Stimulated activated naive CD8-positive, alpha-beta T cell treated with anti-CD3 and anti-CD28 coated beads, Interleukin-15, amount 100 ng/mL, for 72 hours (primary cell): ENCODE data around the gene DYNC1LI2.

Experiments used
- ATAC-seq: fragments of 150-1000 bp; cut with Tn5 transposase; 2 replicates; pipeline ENCODE4 v1.10.0; 2021; ENCODE audit warnings: mild to moderate bottlenecking, moderate library complexity
- DNase-seq, 2 donors: peaks; one replicate each; pipeline ENCODE4 v3.0.0; 2021 to 2022
- H3K27ac Mint-ChIP-seq, 2 donors: one replicate each; pipeline ENCODE4 v1.8.0; 2022; ENCODE audit warnings: mild to moderate bottlenecking in 2 of 2, mixed read lengths in 2 of 2, moderate library complexity in 2 of 2
- H3K27me3 Mint-ChIP-seq: one replicate; pipeline ENCODE4 v1.8.0; 2022; ENCODE audit warnings: mixed read lengths
- H3K4me1 Mint-ChIP-seq: one replicate; pipeline ENCODE4 v1.8.0; 2022; ENCODE audit warnings: mild to moderate bottlenecking, mixed read lengths
- H3K4me3 Mint-ChIP-seq, 2 donors: one replicate each; pipeline ENCODE4 v1.8.0; 2022; ENCODE audit warnings: mild to moderate bottlenecking in 2 of 2, mixed read lengths in 2 of 2, moderate library complexity in 1 of 2
- H3K9me3 Mint-ChIP-seq, 2 donors: one replicate each; pipeline ENCODE4 v1.8.0; 2022; ENCODE audit warnings: mixed read lengths in 2 of 2

DYNC1LI2 gene

DNA sequence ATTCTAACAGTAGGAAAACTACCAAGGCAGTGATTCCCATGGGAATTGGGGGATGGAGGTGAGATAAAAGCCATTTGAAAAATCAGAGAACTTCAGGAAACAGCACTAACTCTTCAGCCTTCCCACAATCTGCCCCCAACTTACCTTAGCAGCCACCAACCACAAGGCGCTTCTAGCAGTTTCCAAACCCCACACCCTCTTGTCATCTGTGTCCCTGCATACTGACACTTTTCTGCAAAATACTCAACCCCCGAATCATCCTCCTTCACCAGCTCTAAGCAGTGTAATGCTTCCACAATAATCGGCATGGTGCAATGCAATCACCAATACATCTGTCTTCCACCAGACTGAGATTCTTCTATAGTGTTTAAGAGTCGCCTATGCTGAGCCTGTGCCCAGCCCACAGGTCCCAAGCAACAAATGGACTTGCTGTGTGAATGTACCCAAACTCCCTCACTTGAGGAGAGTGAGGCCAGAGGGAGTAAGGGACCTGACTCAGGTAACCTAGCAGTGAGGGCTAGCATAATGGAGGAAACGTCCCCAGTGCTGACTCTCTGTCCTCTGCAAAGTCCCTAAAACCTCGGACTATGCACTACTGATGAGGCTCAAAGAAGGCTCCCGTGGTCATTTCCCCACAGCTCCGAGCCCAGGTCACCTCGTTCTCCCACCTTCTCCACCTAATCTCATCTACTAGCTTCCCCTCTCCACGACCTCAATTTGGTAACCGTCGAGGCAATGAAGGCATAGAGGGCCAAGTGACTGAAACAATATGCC is 943 bp downstream of the DYNC1LI2 start:
- ATAC-seq (no peak), DNase-seq (peak in 1 of 2 donors; percentile 11)
- H3K4me3 Mint-ChIP-seq: peak overlapping the region; percentile 71 to 84

DNA sequence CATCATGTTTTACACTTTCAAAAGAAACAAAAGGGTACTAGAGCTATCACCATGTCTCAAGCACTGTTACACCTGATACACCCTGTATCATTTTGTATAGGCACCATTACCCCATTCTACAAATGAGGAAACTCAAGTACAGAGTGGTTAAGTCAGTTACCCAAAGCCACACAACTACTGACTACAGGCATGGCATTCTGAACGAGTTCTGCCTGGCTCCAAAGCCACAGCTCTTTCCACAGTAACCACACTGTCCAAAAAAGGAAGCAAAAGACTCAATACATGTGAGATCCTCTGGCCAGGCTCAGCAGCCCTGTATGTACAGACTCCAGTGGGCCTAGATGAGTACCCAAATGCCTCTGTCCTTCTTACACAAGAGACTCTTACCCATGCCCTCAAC is 4.7 kb downstream of the DYNC1LI2 start:
- Mint-ChIP-seq H3K4me3 (peak overlapping the region in 1 of 2 donors; percentile 9), H3K27me3 (no peaks in the 10 kb centered on the region), H3K9me3 (no peaks in the 10 kb centered on the region), H3K4me1 (peaks cover 39% of the 10 kb centered on the region), H3K27ac (peak overlapping the region in 1 of 2 donors; percentile 25)
- DNase-seq (peak in 1 of 2 donors; percentile 68), ATAC-seq (peak; percentile 90)

More for the DNA sequence above, 943 bp downstream of the DYNC1LI2 start:
- H3K9me3 Mint-ChIP-seq: no peaks in the 10 kb centered on the region
- peaks cover 50% of the 10 kb centered on the region for H3K4me1 Mint-ChIP-seq
- H3K27me3 Mint-ChIP-seq: peaks cover 18% of the 10 kb centered on the region
- peak overlapping the region; percentile 15 to 41 for H3K27ac Mint-ChIP-seq

DNA sequence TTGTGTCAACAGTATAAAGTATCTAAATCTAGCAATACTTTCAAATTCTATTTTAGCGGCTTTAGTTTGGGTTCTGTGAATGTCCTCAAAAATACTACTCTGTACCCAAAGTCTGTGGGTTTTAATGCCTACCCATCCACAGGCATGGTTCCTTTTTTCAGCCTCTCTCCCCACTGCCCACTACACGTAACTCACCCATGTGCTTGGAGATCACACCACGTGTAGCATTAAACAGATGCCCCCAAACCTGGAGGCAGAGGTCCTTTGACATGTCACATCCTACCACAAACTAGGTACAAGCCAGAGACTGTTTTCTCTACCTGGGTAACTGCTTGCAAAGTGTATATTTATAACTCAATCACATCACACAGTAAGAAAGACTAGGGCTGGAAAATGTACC is 5.4 kb downstream of the DYNC1LI2 start:
- H3K27ac Mint-ChIP-seq: peak overlapping the region in 1 of 2 donors; percentile 46
- H3K27me3 Mint-ChIP-seq: no peaks in the 10 kb centered on the region
- H3K4me3 Mint-ChIP-seq: no peak overlapping the region
- peaks cover 43% of the 10 kb centered on the region for H3K4me1 Mint-ChIP-seq
- DNase-seq (no peak), ATAC-seq (no peak)
- H3K9me3 Mint-ChIP-seq: no peaks in the 10 kb centered on the region

- no peaks in the 10 kb centered on the region for H3K9me3 Mint-ChIP-seq
- ATAC-seq (no peak), DNase-seq (no peak)
- peaks cover 31% of the 10 kb centered on the region for H3K4me1 Mint-ChIP-seq
- no peak overlapping the region for H3K4me3 Mint-ChIP-seq
- no peaks in the 10 kb centered on the region for H3K27me3 Mint-ChIP-seq
- H3K27ac Mint-ChIP-seq: no peak overlapping the region
These were observed 9.2 kb downstream of the DYNC1LI2 start for GRCh38 chr16:66741950-66742808.

DNA sequence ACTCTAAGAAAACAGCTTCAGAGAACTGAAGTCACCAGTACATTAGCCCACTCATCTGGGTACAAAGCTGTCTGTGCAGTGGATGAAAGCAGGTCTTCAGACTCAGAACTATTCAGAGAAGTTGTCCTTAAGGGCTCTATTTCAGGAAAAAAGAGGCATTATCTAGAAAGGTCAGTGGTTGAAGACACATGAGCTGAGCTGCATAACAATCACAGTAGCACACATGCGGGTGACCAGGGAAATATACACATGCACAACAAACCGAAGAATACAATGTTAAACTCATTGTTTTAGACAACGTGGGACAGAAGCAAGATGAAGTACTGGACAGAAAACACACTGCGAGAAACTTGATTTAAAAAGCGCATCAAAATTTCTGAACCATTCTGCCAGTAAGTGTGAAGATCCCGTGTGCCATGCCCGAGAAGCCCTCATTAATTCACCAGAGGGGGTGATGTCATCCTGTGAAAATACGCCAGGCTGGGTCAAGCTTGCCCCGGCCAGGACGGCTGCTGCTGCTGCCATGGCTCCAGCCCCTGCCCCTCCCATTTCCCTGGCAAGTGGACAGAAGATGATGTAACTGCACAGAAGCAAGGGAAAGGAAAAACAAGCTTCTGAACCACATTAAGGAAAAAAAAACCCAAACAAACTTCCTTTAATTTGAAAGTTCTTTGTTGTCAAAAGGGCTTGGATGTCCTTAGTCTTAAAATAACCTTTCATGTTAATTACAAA is 10.1 kb downstream of the DYNC1LI2 start:
- no peaks in the 10 kb centered on the region for H3K27me3 Mint-ChIP-seq
- H3K4me3 Mint-ChIP-seq: no peak overlapping the region
- no peaks in the 10 kb centered on the region for H3K9me3 Mint-ChIP-seq
- H3K27ac Mint-ChIP-seq: no peak overlapping the region
- H3K4me1 Mint-ChIP-seq: peaks cover 22% of the 10 kb centered on the region
- ATAC-seq (no peak), DNase-seq (no peak)

DNA sequence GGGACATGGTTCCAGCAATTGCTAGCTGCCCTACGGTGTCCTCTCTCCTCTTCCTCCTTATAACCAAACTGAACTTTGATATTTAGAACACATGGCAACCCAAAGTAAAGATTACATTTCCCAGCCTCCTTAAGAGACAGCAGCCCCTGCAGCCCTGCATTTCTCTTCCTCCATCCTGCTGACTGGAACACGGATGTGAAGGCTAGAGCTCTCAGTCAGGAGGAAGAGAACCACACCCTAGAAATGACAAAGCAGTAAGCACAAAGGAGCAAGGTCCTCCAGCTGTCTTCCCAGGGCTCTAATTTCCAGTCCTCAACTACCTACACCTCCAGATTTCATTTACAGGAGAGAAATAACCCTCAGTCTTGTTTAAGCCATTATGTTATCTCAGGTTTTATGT is 10.9 kb downstream of the DYNC1LI2 start:
- H3K9me3 Mint-ChIP-seq: no peaks in the 10 kb centered on the region
- ATAC-seq: no peak
- peaks cover 17% of the 10 kb centered on the region for H3K4me1 Mint-ChIP-seq
- H3K27ac Mint-ChIP-seq: peak overlapping the region in 1 of 2 donors; percentile 5
- H3K4me3 Mint-ChIP-seq: no peak overlapping the region
- DNase-seq: no peak
- H3K27me3 Mint-ChIP-seq: no peaks in the 10 kb centered on the region

GRCh38 chr16:66740010-66740409 is 11.4 kb downstream of the DYNC1LI2 start:
- DNase-seq (no peak), ATAC-seq (no peak)
- Mint-ChIP-seq H3K27ac (no peak overlapping the region), H3K4me1 (peaks cover 17% of the 10 kb centered on the region), H3K9me3 (no peaks in the 10 kb centered on the region), H3K27me3 (no peaks in the 10 kb centered on the region), H3K4me3 (no peak overlapping the region)

GRCh38 chr16:66735891-66736290 is 15.5 kb downstream of the DYNC1LI2 start:
- no peak for DNase-seq
- H3K4me1 Mint-ChIP-seq: peaks cover 12% of the 10 kb centered on the region

GRCh38 chr16:66731101-66731500 is 20.3 kb downstream of the DYNC1LI2 start:
- DNase-seq (no peak), ATAC-seq (no peak)
- H3K27ac Mint-ChIP-seq: no peak overlapping the region
- H3K4me1 Mint-ChIP-seq: peaks cover 6% of the 10 kb centered on the region
- no peak overlapping the region for H3K4me3 Mint-ChIP-seq
- no peaks in the 10 kb centered on the region for H3K27me3 Mint-ChIP-seq
- H3K9me3 Mint-ChIP-seq: no peaks in the 10 kb centered on the region

More at GRCh38 chr16:66735891-66736290, 15.5 kb downstream of the DYNC1LI2 start:
- no peak for ATAC-seq
- Mint-ChIP-seq H3K27me3 (no peaks in the 10 kb centered on the region), H3K27ac (no peak overlapping the region), H3K4me3 (no peak overlapping the region), H3K9me3 (no peaks in the 10 kb centered on the region)

DNA sequence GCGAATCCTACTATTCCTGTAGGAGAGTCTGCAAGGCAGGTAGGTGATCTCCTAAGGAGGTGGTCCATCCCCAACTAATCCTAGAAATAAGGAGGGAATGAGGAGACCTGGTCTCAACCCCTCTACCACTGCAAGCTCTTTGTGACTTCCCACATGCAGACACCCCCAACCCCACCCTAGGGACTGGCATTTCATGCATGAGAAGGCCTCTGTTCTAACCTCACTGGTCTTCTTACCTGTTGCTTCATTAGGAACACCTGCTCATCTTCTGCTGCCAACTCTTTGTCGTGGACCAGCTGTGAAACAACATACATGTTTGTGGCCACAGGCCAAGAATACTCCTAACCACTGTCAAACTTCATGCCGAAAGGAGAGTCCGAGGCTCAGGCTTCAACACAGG is 22.6 kb downstream of the DYNC1LI2 start:
- H3K9me3 Mint-ChIP-seq: no peaks in the 10 kb centered on the region
- H3K4me3 Mint-ChIP-seq: no peak overlapping the region
- no peak overlapping the region for H3K27ac Mint-ChIP-seq
- no peaks in the 10 kb centered on the region for H3K27me3 Mint-ChIP-seq
- DNase-seq (no peak), ATAC-seq (no peak)
- H3K4me1 Mint-ChIP-seq: peaks cover 6% of the 10 kb centered on the region

- no peak for DNase-seq
- Mint-ChIP-seq H3K4me3 (no peak overlapping the region), H3K4me1 (peaks cover 6% of the 10 kb centered on the region), H3K27me3 (no peaks in the 10 kb centered on the region), H3K27ac (no peak overlapping the region), H3K9me3 (no peaks in the 10 kb centered on the region)
- ATAC-seq: peak; percentile 85
These were observed 23.2 kb downstream of the DYNC1LI2 start for GRCh38 chr16:66728117-66728787.

GRCh38 chr16:66720766-66721165 is 30.6 kb downstream of the DYNC1LI2 start:
- H3K4me1 Mint-ChIP-seq: no peaks in the 10 kb centered on the region
- no peak for ATAC-seq
- no peak for DNase-seq
- H3K27me3 Mint-ChIP-seq: no peaks in the 10 kb centered on the region
- H3K4me3 Mint-ChIP-seq: no peak overlapping the region
- no peaks in the 10 kb centered on the region for H3K9me3 Mint-ChIP-seq
- H3K27ac Mint-ChIP-seq: peak overlapping the region in 1 of 2 donors; percentile 48

- no peaks in the 10 kb centered on the region for H3K27me3 Mint-ChIP-seq
- H3K27ac Mint-ChIP-seq: no peak overlapping the region
- no peak for ATAC-seq
- DNase-seq: no peak
- H3K9me3 Mint-ChIP-seq: no peaks in the 10 kb centered on the region
- H3K4me3 Mint-ChIP-seq: no peak overlapping the region
- no peaks in the 10 kb centered on the region for H3K4me1 Mint-ChIP-seq
These were observed 32.2 kb downstream of the DYNC1LI2 start for GRCh38 chr16:66719246-66719645.

DNA sequence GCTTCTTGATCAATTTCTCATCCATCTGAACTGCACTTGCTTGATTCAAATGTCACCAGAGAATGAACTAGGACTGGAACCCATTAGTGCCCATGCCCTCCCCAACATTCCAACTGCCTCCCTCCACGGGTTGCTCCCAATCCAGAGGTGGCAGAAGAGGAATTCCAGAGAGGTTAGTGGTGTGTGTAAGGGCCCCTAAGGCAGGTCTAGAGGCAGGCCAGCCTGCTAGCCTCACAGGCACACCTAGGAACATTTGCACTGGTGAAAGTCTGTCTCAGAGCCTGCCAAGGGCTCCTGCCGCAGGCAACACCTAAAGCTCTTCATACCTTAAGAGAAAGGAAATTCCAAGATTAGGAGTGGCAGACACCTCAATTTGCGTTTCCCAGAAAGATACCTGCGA is 33.6 kb downstream of the DYNC1LI2 start:
- H3K9me3 Mint-ChIP-seq: no peaks in the 10 kb centered on the region
- no peaks in the 10 kb centered on the region for H3K27me3 Mint-ChIP-seq
- no peak overlapping the region for H3K27ac Mint-ChIP-seq
- ATAC-seq (no peak), DNase-seq (no peak)
- no peak overlapping the region for H3K4me3 Mint-ChIP-seq
- no peaks in the 10 kb centered on the region for H3K4me1 Mint-ChIP-seq

DNA sequence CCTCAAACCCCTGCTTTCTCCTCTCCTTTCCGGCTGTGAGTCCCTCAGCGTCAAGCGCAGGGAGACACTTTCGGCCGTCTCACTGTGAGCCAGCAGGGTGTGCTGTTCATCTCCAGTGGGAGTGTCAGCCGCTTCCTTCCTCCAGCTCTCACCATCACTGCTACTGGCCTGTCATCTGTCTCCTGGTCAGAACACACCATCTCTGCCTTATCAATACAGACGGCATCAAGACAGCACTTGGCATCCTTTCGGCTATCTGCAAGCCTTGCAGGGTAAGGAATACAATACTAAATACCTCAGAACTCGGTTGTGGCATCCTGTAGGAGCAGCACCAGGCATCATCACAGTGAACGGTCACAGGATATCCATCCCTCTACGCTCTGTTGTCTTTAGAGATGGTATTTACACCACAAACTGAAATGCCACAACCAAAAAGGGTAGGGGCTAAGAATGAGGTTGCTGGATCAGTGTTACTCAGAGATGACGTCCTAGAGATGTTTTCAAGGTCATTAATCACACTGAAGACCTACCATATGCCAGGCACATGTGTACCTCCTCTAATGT is 34.2 kb downstream of the DYNC1LI2 start:
- Mint-ChIP-seq H3K9me3 (no peaks in the 10 kb centered on the region), H3K27me3 (no peaks in the 10 kb centered on the region), H3K27ac (peak overlapping the region in 1 of 2 donors; percentile 27), H3K4me3 (no peak overlapping the region), H3K4me1 (no peaks in the 10 kb centered on the region)
- peak; percentile 58 for ATAC-seq
- DNase-seq: no peak
